GM23338 (cell line): Measurements from ENCODE around the gene EPHA10. TPM values are rescaled to one million over a fixed set of nuclear protein-coding genes. Genes with fewer than 3 reads are reported as not detected.

Experiments used
- ATAC-seq: fragments of 200-7000 bp; cut with Tn5 transposase; 3 replicates; pipeline ENCODE4 v1.9.1; 2020
- DNase-seq: peaks from one replicate; pipeline ENCODE4 v3.0.0-alpha.2; 2015; ENCODE audit warnings: low spot score
- H2AFZ ChIP-seq: fragments of 200-600 bp; sonication (generic); 2 replicates; pipeline ENCODE4 v1.8.0; 2016; ENCODE audit warnings: antibody characterized with exemption, mild to moderate bottlenecking, moderate library complexity
- H3F3A ChIP-seq: fragments of 200-600 bp; sonication (generic); replicated peaks from 2 replicates; pipeline ENCODE4 v1.8.0; 2017; ENCODE audit warnings: antibody characterized with exemption, mixed run types, low read depth
- H3K27ac ChIP-seq: fragments of 200-600 bp; sonication (generic); 2 replicates; pipeline ENCODE4 v1.6.1; 2016; ENCODE audit warnings: low read depth
- H3K27me3 ChIP-seq: fragments of 200-600 bp; sonication (generic); 2 replicates; pipeline ENCODE4 v1.8.0; 2016; ENCODE audit warnings: mild to moderate bottlenecking, mixed run types, moderate library complexity; ENCODE audit not compliant: insufficient read depth
- H3K36me3 ChIP-seq: fragments of 200-600 bp; sonication (generic); 2 replicates; pipeline ENCODE4 v1.8.0; 2016; ENCODE audit warnings: mild to moderate bottlenecking; ENCODE audit not compliant: insufficient read depth
- H3K4me1 ChIP-seq: fragments of 200-600 bp; sonication (generic); 2 replicates; pipeline ENCODE4 v1.8.0; 2016; ENCODE audit warnings: mild to moderate bottlenecking, moderate library complexity; ENCODE audit not compliant: insufficient read depth
- H3K4me2 ChIP-seq: fragments of 200-600 bp; sonication (generic); 2 replicates; pipeline ENCODE4 v1.7.1; 2017; ENCODE audit warnings: mixed run types
- H3K4me3 ChIP-seq: fragments of 200-600 bp; sonication (generic); 2 replicates; pipeline ENCODE4 v1.6.1; 2016; ENCODE audit warnings: mixed run types
- H3K79me2 ChIP-seq: fragments of 200-600 bp; sonication (generic); replicated peaks from 2 replicates; pipeline ENCODE4 v1.8.0; 2017; ENCODE audit warnings: mild to moderate bottlenecking; ENCODE audit not compliant: insufficient read depth
- H3K9me2 ChIP-seq: fragments of 200-600 bp; sonication (generic); 2 replicates; pipeline ENCODE4 v1.8.0; 2017; ENCODE audit not compliant: insufficient read depth
- H4K20me1 ChIP-seq: fragments of 200-600 bp; sonication (generic); replicated peaks from 2 replicates; pipeline ENCODE4 v1.8.0; 2017; ENCODE audit warnings: mild to moderate bottlenecking; ENCODE audit not compliant: insufficient read depth
- H3K27ac Mint-ChIP-seq: 2 replicates; pipeline ENCODE4 v1.8.0; 2020; ENCODE audit warnings: inconsistent platforms, mild to moderate bottlenecking, moderate library complexity, mixed read lengths
- H3K27me3 Mint-ChIP-seq: 3 replicates; pipeline ENCODE4 v1.8.0; 2022; ENCODE audit warnings: low read depth, mild to moderate bottlenecking, moderate library complexity, mixed read lengths, inconsistent platforms; ENCODE audit not compliant: insufficient read depth, poor library complexity
- H3K36me3 Mint-ChIP-seq: 3 replicates; pipeline ENCODE4 v1.8.0; 2021; ENCODE audit warnings: low read depth, mild to moderate bottlenecking, inconsistent platforms, moderate library complexity, mixed read lengths
- H3K4me1 Mint-ChIP-seq: 3 replicates; pipeline ENCODE4 v1.8.0; 2020; ENCODE audit warnings: mild to moderate bottlenecking, inconsistent platforms, mixed read lengths
- H3K4me3 Mint-ChIP-seq: 3 replicates; pipeline ENCODE4 v1.8.0; 2021; ENCODE audit warnings: moderate library complexity, mild to moderate bottlenecking, inconsistent platforms, mixed read lengths
- H3K9me3 Mint-ChIP-seq: 3 replicates; pipeline ENCODE4 v1.8.0; 2020; ENCODE audit warnings: moderate library complexity, mild to moderate bottlenecking, inconsistent platforms, mixed read lengths
- CREB1 ChIP-seq: fragments of 250-450 bp; sonication (Bioruptor Pico); IDR thresholded peaks from 2 replicates; pipeline ENCODE4 v1.5.0; 2020; ENCODE audit warnings: low read depth, mild to moderate bottlenecking, moderate library complexity
- CTCF ChIP-seq, 2 experiments: fragments of 200-600 bp in 1 of 2; sonication (generic) in 1 of 2; conservative IDR thresholded peaks; 2 replicates each; pipeline versions ENCODE4 v1.5.1 to v1.6.1; 2016 to 2017; ENCODE audit warnings: antibody characterized with exemption in 2 of 2, low read depth in 2 of 2, mild to moderate bottlenecking in 2 of 2, moderate library complexity in 1 of 2
- EZH2 ChIP-seq: fragments of 200-600 bp; sonication (generic); IDR thresholded peaks from one replicate; pipeline ENCODE4 v1.8.0; 2017; ENCODE audit warnings: antibody characterized with exemption, mild to moderate bottlenecking, low read depth; ENCODE audit not compliant: unreplicated experiment
- EZH2phosphoT487 ChIP-seq: fragments of 200-600 bp; sonication (generic); IDR thresholded peaks from one replicate; pipeline ENCODE4 v1.8.1; 2018; ENCODE audit warnings: antibody characterized with exemption; ENCODE audit not compliant: unreplicated experiment
- JUNB ChIP-seq: IDR thresholded peaks from one replicate; pipeline ENCODE4 v1.6.1; 2016; ENCODE audit warnings: antibody characterized with exemption; ENCODE audit not compliant: unreplicated experiment
- NANOG ChIP-seq: IDR thresholded peaks from 2 replicates; pipeline ENCODE4 v1.6.1; 2016; ENCODE audit warnings: antibody characterized with exemption, borderline replicate concordance
- POLR2AphosphoS5 ChIP-seq: IDR thresholded peaks from 2 replicates; pipeline ENCODE4 v1.6.1; 2016; ENCODE audit warnings: antibody characterized with exemption, low read depth
- REST ChIP-seq: IDR thresholded peaks from one replicate; pipeline ENCODE4 v1.6.1; 2018; ENCODE audit warnings: antibody characterized with exemption; ENCODE audit not compliant: unreplicated experiment
- ZNF114 ChIP-seq: fragments of 250-450 bp; sonication (Bioruptor Pico); IDR thresholded peaks from 2 replicates; pipeline ENCODE4 v1.5.0; 2020; ENCODE audit warnings: mild to moderate bottlenecking, moderate library complexity
- ZNF331 ChIP-seq: fragments of 250-450 bp; sonication (Bioruptor Pico); IDR thresholded peaks from 2 replicates; pipeline ENCODE4 v1.5.0; 2020; ENCODE audit warnings: low read depth, mild to moderate bottlenecking, moderate library complexity
- polyA plus RNA-seq: library from polyadenylated mRNA; unstranded; fragments of >200 nt; fragmentation: Nextera tagmentation; extraction: Ambion mirVana; gene quantifications from 2 replicates; pipeline ENCODE4 v1.2.1, GENCODE V29; 2016
- total RNA-seq: library from RNA; depleted of rRNA; stranded (reverse); fragments of >200 nt; shearing (Covaris generic); gene quantifications from 2 replicates; pipeline ENCODE4 v1.2.3, GENCODE V29; 2014
- TF ChIP-seq, protein P1 (sequence below): IDR thresholded peaks from 2 replicates; pipeline ENCODE4 v1.6.1; 2016; ENCODE audit warnings: antibody characterized with exemption

Gene EPHA10
- total and polyA plus RNA-seq, 2 experiments from 2014 or later: 0.76 to 2.4 TPM

- TF ChIP-seq CTCF (conservative IDR thresholded peaks at IDR 0.05; ENCODE audit: low read depth in 2 of 2) (no peak), ZNF331 (no peak), ZNF114 (CRISPR knock-in tag) (no peak)
Measured at GRCh38 chr1:37708471-37708870, 56.4 kb downstream of the EPHA10 start (continued).

GRCh38 chr1:37705399-37705798, 59.5 kb downstream of the EPHA10 start:
- DNase-seq (no peak), ATAC-seq (no peak)
- Histone ChIP-seq H3K4me3 (no peak overlapping the region), H3K27me3 (no peaks in the 10 kb centered on the region), H4K20me1 (0 out of 2 replicates have a peak, but pooled peaks cover 3% of the 10 kb centered on the region), H3K4me2 (no peak overlapping the region), H3K27ac (no peak overlapping the region), H3K36me3 (peaks cover 63% of the 10 kb centered on the region), H3K9me2 (no peaks in the 10 kb centered on the region), H3K4me1 (no peaks in the 10 kb centered on the region), H3F3A (no peaks in the 10 kb centered on the region), H2AFZ (no peak overlapping the region), H3K79me2 (no peaks in the 10 kb centered on the region)
- Mint-ChIP-seq H3K27ac (no peak overlapping the region), H3K4me1 (no peaks in the 10 kb centered on the region), H3K4me3 (no peak overlapping the region), H3K9me3 (no peaks in the 10 kb centered on the region), H3K36me3 (peaks cover 85% of the 10 kb centered on the region), H3K27me3 (peaks cover 4% of the 10 kb centered on the region)
- TF ChIP-seq JUNB (no peak), ZNF114 (CRISPR knock-in tag) (no peak), CTCF (conservative IDR thresholded peaks at IDR 0.05; ENCODE audit: low read depth in 2 of 2) (no peak), POLR2AphosphoS5 (no peak), EZH2phosphoT487 (no peak), NANOG (no peak), ZNF331 (no peak), REST (no peak), EZH2 (no peak), CREB1 (CRISPR knock-in tag) (no peak)
- TF ChIP-seq, protein P1, sequence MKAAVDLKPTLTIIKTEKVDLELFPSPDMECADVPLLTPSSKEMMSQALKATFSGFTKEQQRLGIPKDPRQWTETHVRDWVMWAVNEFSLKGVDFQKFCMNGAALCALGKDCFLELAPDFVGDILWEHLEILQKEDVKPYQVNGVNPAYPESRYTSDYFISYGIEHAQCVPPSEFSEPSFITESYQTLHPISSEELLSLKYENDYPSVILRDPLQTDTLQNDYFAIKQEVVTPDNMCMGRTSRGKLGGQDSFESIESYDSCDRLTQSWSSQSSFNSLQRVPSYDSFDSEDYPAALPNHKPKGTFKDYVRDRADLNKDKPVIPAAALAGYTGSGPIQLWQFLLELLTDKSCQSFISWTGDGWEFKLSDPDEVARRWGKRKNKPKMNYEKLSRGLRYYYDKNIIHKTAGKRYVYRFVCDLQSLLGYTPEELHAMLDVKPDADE: no peak
